ENCODE measurements around the gene PPP1R27. TPM values are rescaled to one million over a fixed set of nuclear protein-coding genes. Genes with fewer than 3 reads are reported as not detected.

PPP1R27 gene
- total RNA-seq (2022; extraction: Qiagen RNA extraction; ENCODE audit: low read depth), result 0.19 to 0.47 TPM (median 0.24 TPM) in 4 of 5 replicates, not detected in the other

GRCh38 chr17:81834831-81835267 is at the start of gene PPP1R27:
PPP1R27 (minus strand) TSS chr17:81835050; CDS start chr17:81834953, 97 bp downstream.

GRCh38 chr17:81870981-81871386 is 36.1 kb upstream of the PPP1R27 start, which contains the start of gene ARHGDIA:
ARHGDIA (minus strand) TSS chr17:81871337; CDS start chr17:81869930, 1,407 bp downstream.

GRCh38 chr17:81859906-81860755 is 25.3 kb upstream of the PPP1R27 start, which contains the start of gene P4HB:
P4HB (minus strand) TSS chr17:81860535; CDS start chr17:81860471, 64 bp downstream.

GRCh38 chr17:81833160-81833920 is 1.5 kb downstream of the PPP1R27 start, which contains the start of gene MCRIP1:
MCRIP1 (minus strand) TSS chr17:81833291; CDS start chr17:81824506, 8,785 bp downstream.

GRCh38 chr17:81803728-81804558 is 30.9 kb downstream of the PPP1R27 start, which contains the start of gene GCGR:
GCGR (plus strand) TSS chr17:81804150; CDS start chr17:81809019, 4,869 bp downstream.

Other genes starting within 250 kb of the PPP1R27 start
- gene NPLOC4, start 197.9 kb downstream of the PPP1R27 start, total RNA-seq (2022; extraction: Qiagen RNA extraction; ENCODE audit: low read depth), result 86.1 to 108 TPM (median 97.3 TPM) in 5 replicates
- gene TSPAN10, start 197.9 kb downstream of the PPP1R27 start, total RNA-seq (2022; extraction: Qiagen RNA extraction; ENCODE audit: low read depth), result 4.2 to 5.9 TPM (median 4.7 TPM) in 5 replicates
- gene PDE6G, start 178.5 kb downstream of the PPP1R27 start, total RNA-seq (2022; extraction: Qiagen RNA extraction; ENCODE audit: low read depth), result 1.6 to 3.1 TPM (median 2.3 TPM) in 5 replicates
- 37.5 to 61.3 TPM (median 57.4 TPM) in 5 replicates for gene OXLD1, start 168.4 kb downstream of the PPP1R27 start, total RNA-seq (2022; extraction: Qiagen RNA extraction; ENCODE audit: low read depth)
- 58.3 to 75.7 TPM (median 65.0 TPM) in 5 replicates for gene CCDC137, start 168.3 kb downstream of the PPP1R27 start, total RNA-seq (2022; extraction: Qiagen RNA extraction; ENCODE audit: low read depth)
- gene ARL16, start 151.3 kb downstream of the PPP1R27 start, total RNA-seq (2022; extraction: Qiagen RNA extraction; ENCODE audit: low read depth), result 47.7 to 57.9 TPM (median 50.2 TPM) in 5 replicates
- gene HGS, start 151.0 kb downstream of the PPP1R27 start, total RNA-seq (2022; extraction: Qiagen RNA extraction; ENCODE audit: low read depth), result 138 to 202 TPM (median 194 TPM) in 5 replicates
- 243 to 327 TPM (median 298 TPM) in 5 replicates for gene MRPL12, start 131.7 kb downstream of the PPP1R27 start, total RNA-seq (2022; extraction: Qiagen RNA extraction; ENCODE audit: low read depth)
- 29.3 to 45.2 TPM (median 44.6 TPM) in 5 replicates for gene SLC25A10, start 122.8 kb downstream of the PPP1R27 start, total RNA-seq (2022; extraction: Qiagen RNA extraction; ENCODE audit: low read depth)
- 0.15 to 0.67 TPM (median 0.54 TPM) in 5 replicates for gene GCGR, start 30.9 kb downstream of the PPP1R27 start, total RNA-seq (2022; extraction: Qiagen RNA extraction; ENCODE audit: low read depth)
- 73.8 to 102 TPM (median 99.3 TPM) in 5 replicates for gene MCRIP1, start 1.8 kb downstream of the PPP1R27 start, total RNA-seq (2022; extraction: Qiagen RNA extraction; ENCODE audit: low read depth)
- 672 to 719 TPM (median 681 TPM) in 5 replicates for gene P4HB, start 25.5 kb upstream of the PPP1R27 start, total RNA-seq (2022; extraction: Qiagen RNA extraction; ENCODE audit: low read depth)
- 558 to 703 TPM (median 590 TPM) in 5 replicates for gene ARHGDIA, start 36.3 kb upstream of the PPP1R27 start, total RNA-seq (2022; extraction: Qiagen RNA extraction; ENCODE audit: low read depth)
- gene ALYREF, start 56.5 kb upstream of the PPP1R27 start, total RNA-seq (2022; extraction: Qiagen RNA extraction; ENCODE audit: low read depth), result 171 to 261 TPM (median 232 TPM) in 5 replicates
- 208 to 312 TPM (median 266 TPM) in 5 replicates for gene ANAPC11, start 56.7 kb upstream of the PPP1R27 start, total RNA-seq (2022; extraction: Qiagen RNA extraction; ENCODE audit: low read depth)
- gene NPB, start 67.2 kb upstream of the PPP1R27 start, total RNA-seq (2022; extraction: Qiagen RNA extraction; ENCODE audit: low read depth), result 0.27 to 0.84 TPM (median 0.53 TPM) in 5 replicates
- gene PCYT2, start 76.3 kb upstream of the PPP1R27 start, total RNA-seq (2022; extraction: Qiagen RNA extraction; ENCODE audit: low read depth), result 15.4 to 22.5 TPM (median 19.0 TPM) in 5 replicates
- 33.7 to 48.8 TPM (median 45.2 TPM) in 5 replicates for gene SIRT7, start 83.1 kb upstream of the PPP1R27 start, total RNA-seq (2022; extraction: Qiagen RNA extraction; ENCODE audit: low read depth)
- gene MAFG, start 92.7 kb upstream of the PPP1R27 start, total RNA-seq (2022; extraction: Qiagen RNA extraction; ENCODE audit: low read depth), result 26.4 to 36.5 TPM (median 33.1 TPM) in 5 replicates
- gene PYCR1, start 102.2 kb upstream of the PPP1R27 start, total RNA-seq (2022; extraction: Qiagen RNA extraction; ENCODE audit: low read depth), result 58.8 to 95.8 TPM (median 83.5 TPM) in 5 replicates
- gene MYADML2, start 112.2 kb upstream of the PPP1R27 start, total RNA-seq (2022; extraction: Qiagen RNA extraction; ENCODE audit: low read depth), result not detected in 5 replicates
- gene NOTUM, start 126.1 kb upstream of the PPP1R27 start, total RNA-seq (2022; extraction: Qiagen RNA extraction; ENCODE audit: low read depth), result 0.13 to 0.56 TPM (median 0.35 TPM) in 5 replicates
- gene ASPSCR1, start 142.6 kb upstream of the PPP1R27 start, total RNA-seq (2022; extraction: Qiagen RNA extraction; ENCODE audit: low read depth), result 23.0 to 34.0 TPM (median 26.5 TPM) in 5 replicates
- gene CENPX, start 187.8 kb upstream of the PPP1R27 start, total RNA-seq (2022; extraction: Qiagen RNA extraction; ENCODE audit: low read depth), result 155 to 212 TPM (median 190 TPM) in 5 replicates
- 9.7 to 15.3 TPM (median 13.6 TPM) in 5 replicates for gene LRRC45, start 188.3 kb upstream of the PPP1R27 start, total RNA-seq (2022; extraction: Qiagen RNA extraction; ENCODE audit: low read depth)
- 25.0 to 39.4 TPM (median 34.2 TPM) in 5 replicates for gene RAC3, start 196.6 kb upstream of the PPP1R27 start, total RNA-seq (2022; extraction: Qiagen RNA extraction; ENCODE audit: low read depth)
- 66.6 to 101 TPM (median 95.7 TPM) in 5 replicates for gene DCXR, start 202.6 kb upstream of the PPP1R27 start, total RNA-seq (2022; extraction: Qiagen RNA extraction; ENCODE audit: low read depth)
- 16.1 to 25.0 TPM (median 23.9 TPM) in 5 replicates for gene RFNG, start 216.8 kb upstream of the PPP1R27 start, total RNA-seq (2022; extraction: Qiagen RNA extraction; ENCODE audit: low read depth)
- gene GPS1, start 216.8 kb upstream of the PPP1R27 start, total RNA-seq (2022; extraction: Qiagen RNA extraction; ENCODE audit: low read depth), result 99.8 to 139 TPM (median 137 TPM) in 5 replicates
- 80.3 to 145 TPM (median 129 TPM) in 5 replicates for gene DUS1L, start 230.8 kb upstream of the PPP1R27 start, total RNA-seq (2022; extraction: Qiagen RNA extraction; ENCODE audit: low read depth)

Data from A549 treated with GW870086 at 1 μM for 4 hours (cell line).